ENCODE data around the gene MACO1.

The MACO1 gene

GRCh38 chr1:25544243-25544764, 113.6 kb downstream of the MACO1 start:
- no peak for DNase-seq

DNA sequence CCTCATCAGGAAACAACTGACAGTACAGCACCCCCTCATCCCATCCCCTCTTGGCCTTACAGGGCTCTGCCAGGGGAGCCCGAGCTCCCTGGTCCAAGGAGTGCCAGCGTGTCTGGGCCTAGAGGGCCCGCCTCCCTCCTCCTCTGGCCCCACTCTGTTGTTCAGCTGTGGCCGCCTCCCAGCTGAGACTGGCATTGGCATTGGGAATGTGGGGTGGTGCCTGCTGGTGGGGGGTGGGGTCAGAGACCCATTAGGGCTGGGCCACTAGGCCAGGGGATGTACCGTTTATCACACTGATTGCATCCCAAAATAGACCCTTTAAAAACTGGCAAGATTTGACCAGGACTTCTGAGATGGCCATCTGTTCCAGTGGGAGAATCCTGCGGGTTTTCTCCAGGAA, 114.1 kb downstream of the MACO1 start:
- no peak for DNase-seq

- no peak for DNase-seq
Observed at GRCh38 chr1:25545767-25546166, 115.1 kb downstream of the MACO1 start.

- no peak for DNase-seq
Observed at GRCh38 chr1:25546193-25546592, 115.5 kb downstream of the MACO1 start.

DNA sequence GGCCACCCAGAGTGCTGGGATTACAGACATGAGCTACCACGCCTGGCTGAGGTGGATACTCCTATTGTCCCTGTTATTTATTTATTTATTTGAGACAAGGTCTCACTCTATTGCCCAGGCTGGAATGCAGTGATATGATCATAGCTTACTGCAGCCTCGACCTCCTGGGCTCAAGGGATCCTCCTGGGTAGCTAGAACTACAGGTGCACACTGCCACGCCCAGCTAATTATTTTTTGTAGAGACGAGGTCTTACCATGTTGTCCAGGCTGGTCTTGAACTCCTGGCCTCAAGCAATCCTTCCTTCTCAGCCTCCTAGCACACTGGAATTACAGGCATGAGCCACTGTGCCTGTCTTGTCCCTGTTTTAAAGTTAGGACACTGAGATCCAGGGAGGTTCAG, 117.9 kb downstream of the MACO1 start:
- no peak for DNase-seq

GRCh38 chr1:25549273-25550154, 118.8 kb downstream of the MACO1 start:
- no peak for DNase-seq

Measured in GOT3 (cell line).